MCF 10A (cell line): ENCODE results near the gene ADGRG3. TPM values are rescaled to one million over a fixed set of nuclear protein-coding genes. Genes with fewer than 3 reads are reported as not detected.

ENCODE experiments used
- BruUV-seq: library from RNA; stranded (reverse); fragments of 400-500 nt; replicated peaks from 2 replicates; lab custom pipeline; 2021; lab: Mats Ljungman, UMichigan
- CTCF ChIA-PET: fragments of 300-600 bp; sonication (Branson Sonifier 250); formaldehyde crosslinking; extraction: SDS; loops from one replicate; lab custom pipeline; 2021; ENCODE audit warnings: antibody characterized with exemption, inconsistent platforms; lab: Yijun Ruan, JAX
- POLR2A ChIA-PET: fragments of 300-600, 350-650 bp; sonication (Branson Sonifier 250); formaldehyde crosslinking; extraction: SDS; loops from one replicate; lab custom pipeline; 2020; ENCODE audit warnings: antibody characterized with exemption, inconsistent platforms; lab: Yijun Ruan, JAX
- DNase-seq: peaks from one replicate; pipeline ENCODE4 v3.0.0-alpha.2; 2018; ENCODE audit not compliant: unreplicated experiment
- H3K27ac Mint-ChIP-seq: one replicate; pipeline ENCODE4 v1.8.0; 2022; ENCODE audit warnings: mild to moderate bottlenecking, low read depth, mixed read lengths; ENCODE audit not compliant: unreplicated experiment
- H3K27me3 Mint-ChIP-seq: one replicate; pipeline ENCODE4 v1.8.0; 2022; ENCODE audit warnings: mixed read lengths; ENCODE audit not compliant: insufficient read depth, unreplicated experiment
- H3K36me3 Mint-ChIP-seq: one replicate; pipeline ENCODE4 v1.8.0; 2022; ENCODE audit warnings: mild to moderate bottlenecking, moderate library complexity, mixed read lengths; ENCODE audit not compliant: insufficient read depth, unreplicated experiment
- H3K4me1 Mint-ChIP-seq: one replicate; pipeline ENCODE4 v1.8.0; 2022; ENCODE audit warnings: mixed read lengths; ENCODE audit not compliant: insufficient read depth, unreplicated experiment
- H3K4me3 Mint-ChIP-seq: one replicate; pipeline ENCODE4 v1.8.0; 2022; ENCODE audit warnings: mild to moderate bottlenecking, moderate library complexity, mixed read lengths; ENCODE audit not compliant: unreplicated experiment
- H3K9me3 Mint-ChIP-seq: one replicate; pipeline ENCODE4 v1.8.0; 2022; ENCODE audit warnings: mixed read lengths; ENCODE audit not compliant: unreplicated experiment
- intact Hi-C: fragments of 100-400 bp; cut with micrococcal nuclease; formaldehyde crosslinking; loops from 2 replicates; pipeline ENCODE4 v1.14.1; 2022
- total RNA-seq: library from RNA; stranded (reverse); gene quantifications from 2 replicates; pipeline ENCODE4 v1.2.3, GENCODE V29; 2022
- TF ChIP-seq, protein P1 (sequence below): fragments of 200-600 bp; IDR thresholded peaks from one replicate; pipeline ENCODE4 v1.8.0; 2022; ENCODE audit warnings: antibody characterized with exemption, mild to moderate bottlenecking; ENCODE audit not compliant: unreplicated experiment

The ADGRG3 gene
- total RNA-seq, 1 experiment from 2014 or later: not detected

DNA sequence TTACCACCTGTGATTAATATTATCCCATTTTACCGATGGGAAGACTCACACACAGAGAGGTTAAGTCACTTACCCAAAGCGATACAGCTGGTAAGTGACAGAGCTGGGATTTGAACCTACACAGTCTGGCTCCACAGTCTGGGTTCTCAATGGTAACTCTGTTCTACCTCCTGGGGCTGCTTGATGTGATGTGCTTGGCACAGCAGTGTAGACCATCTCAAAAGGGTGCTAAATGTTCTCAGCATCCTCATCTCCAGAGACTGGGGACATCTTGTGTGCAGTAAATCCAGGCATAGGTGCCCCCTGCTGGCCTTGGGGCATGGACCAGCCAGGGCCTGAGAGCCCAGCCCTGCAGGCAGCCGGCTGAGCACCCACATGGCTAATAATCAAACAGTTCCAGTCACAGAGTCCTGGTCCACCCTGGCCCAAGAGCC is 52.1 kb downstream of the ADGRG3 start:
- no TSS peak for BruUV-seq
- no peaks in the 10 kb centered on the region for H3K36me3 Mint-ChIP-seq
- H3K27ac Mint-ChIP-seq: no peak overlapping the region
- TF ChIP-seq, protein P1, sequence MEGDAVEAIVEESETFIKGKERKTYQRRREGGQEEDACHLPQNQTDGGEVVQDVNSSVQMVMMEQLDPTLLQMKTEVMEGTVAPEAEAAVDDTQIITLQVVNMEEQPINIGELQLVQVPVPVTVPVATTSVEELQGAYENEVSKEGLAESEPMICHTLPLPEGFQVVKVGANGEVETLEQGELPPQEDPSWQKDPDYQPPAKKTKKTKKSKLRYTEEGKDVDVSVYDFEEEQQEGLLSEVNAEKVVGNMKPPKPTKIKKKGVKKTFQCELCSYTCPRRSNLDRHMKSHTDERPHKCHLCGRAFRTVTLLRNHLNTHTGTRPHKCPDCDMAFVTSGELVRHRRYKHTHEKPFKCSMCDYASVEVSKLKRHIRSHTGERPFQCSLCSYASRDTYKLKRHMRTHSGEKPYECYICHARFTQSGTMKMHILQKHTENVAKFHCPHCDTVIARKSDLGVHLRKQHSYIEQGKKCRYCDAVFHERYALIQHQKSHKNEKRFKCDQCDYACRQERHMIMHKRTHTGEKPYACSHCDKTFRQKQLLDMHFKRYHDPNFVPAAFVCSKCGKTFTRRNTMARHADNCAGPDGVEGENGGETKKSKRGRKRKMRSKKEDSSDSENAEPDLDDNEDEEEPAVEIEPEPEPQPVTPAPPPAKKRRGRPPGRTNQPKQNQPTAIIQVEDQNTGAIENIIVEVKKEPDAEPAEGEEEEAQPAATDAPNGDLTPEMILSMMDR: peak; percentile 64
- no peaks in the 10 kb centered on the region for H3K4me1 Mint-ChIP-seq
- intact Hi-C loops: loop anchor here (1.0 to 2.0 kb wide), 4 partner anchors 71 to 144 kb away; no protein-coding TSS in a partner anchor
- ChIA-PET CTCF (interaction anchor here (0.6 kb wide), 1 partner anchor 16 kb away, joined by 4 read pairs; no protein-coding TSS in a partner anchor), POLR2A (no interaction called here)
- peaks cover 1% of the 10 kb centered on the region for H3K27me3 Mint-ChIP-seq
- H3K4me3 Mint-ChIP-seq: no peak overlapping the region
- no peaks in the 10 kb centered on the region for H3K9me3 Mint-ChIP-seq
- DNase-seq: peak; percentile 69

DNA sequence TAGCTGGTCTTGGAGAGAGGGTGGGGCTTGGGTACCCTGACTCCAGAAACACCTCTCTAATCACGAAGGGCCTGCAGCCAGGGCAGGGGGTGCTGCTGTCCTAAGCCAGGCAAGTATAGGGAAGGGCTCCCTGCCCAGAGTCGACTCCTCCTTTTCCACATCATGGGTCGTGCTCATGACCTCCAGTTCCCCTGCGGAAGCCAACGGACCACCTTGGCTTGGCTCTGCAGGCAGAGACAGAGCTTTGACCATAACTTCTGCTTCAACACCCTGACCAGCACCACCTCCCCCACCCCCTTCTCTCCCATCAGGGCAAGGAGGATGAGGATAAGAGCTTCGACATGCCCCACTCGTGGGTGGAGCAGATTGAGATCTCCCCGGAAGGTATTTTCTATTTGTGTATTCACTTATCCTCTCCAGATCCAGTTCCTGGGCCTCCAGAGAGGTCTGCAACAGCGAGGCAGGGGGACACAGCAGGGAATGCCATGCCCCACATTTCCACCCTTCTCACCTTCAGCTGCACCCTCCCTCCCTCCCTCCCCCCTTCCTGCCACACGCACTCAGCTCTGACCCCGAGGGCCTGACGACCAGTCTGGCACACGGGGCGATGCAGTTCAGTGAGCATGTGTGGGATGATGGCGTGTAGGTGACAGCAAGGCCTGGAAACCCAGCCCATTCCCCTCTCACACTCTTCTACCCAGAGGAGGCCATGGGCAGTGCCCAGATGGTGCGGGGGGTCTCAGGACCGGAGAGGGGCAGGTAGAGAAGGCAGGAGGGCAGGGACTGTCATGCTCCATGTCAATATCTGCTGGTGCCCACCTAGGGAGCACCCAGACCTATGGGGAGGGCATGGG is 53.5 kb downstream of the ADGRG3 start:
- intact Hi-C loops: loop anchor here (2.0 kb wide), 2 partner anchors 73 to 131 kb away; no protein-coding TSS in a partner anchor

DNA sequence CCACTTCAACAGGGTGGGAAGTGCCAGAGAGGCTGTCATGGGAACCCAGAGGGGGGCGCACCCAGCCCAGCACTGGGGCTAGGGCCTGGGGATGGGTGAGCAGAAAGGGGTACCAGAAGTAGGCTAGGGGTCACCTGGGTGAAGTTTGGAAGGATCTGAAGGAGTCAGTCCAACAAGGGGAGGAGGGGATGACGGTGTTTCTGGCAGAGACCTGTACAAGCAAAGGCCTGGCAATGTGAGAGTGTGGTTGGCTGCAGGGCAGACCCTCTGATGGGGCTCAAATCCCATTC is 54.0 kb downstream of the ADGRG3 start:
- Mint-ChIP-seq H3K4me3 (no peak overlapping the region), H3K36me3 (no peaks in the 10 kb centered on the region), H3K4me1 (no peaks in the 10 kb centered on the region), H3K9me3 (no peaks in the 10 kb centered on the region), H3K27ac (no peak overlapping the region), H3K27me3 (no peaks in the 10 kb centered on the region)
- CTCF ChIA-PET: interaction anchor here (1.5 kb wide), 1 partner anchor 146 kb away, joined by 7 read pairs; no protein-coding TSS in a partner anchor
- POLR2A ChIA-PET: no interaction called here
- TF ChIP-seq, protein P1: no peak
- DNase-seq: no peak
- intact Hi-C loops: no loop called here
- BruUV-seq: no TSS peak

More for the DNA sequence above, 53.5 kb downstream of the ADGRG3 start:
- no peak overlapping the region for H3K27ac Mint-ChIP-seq
- no peaks in the 10 kb centered on the region for H3K36me3 Mint-ChIP-seq
- BruUV-seq: no TSS peak
- TF ChIP-seq, protein P1: no peak
- H3K4me3 Mint-ChIP-seq: no peak overlapping the region
- H3K27me3 Mint-ChIP-seq: no peaks in the 10 kb centered on the region
- ChIA-PET CTCF (interaction anchor here (0.6 to 1.1 kb wide), 3 partner anchors 35 to 147 kb away, joined by 3 to 4 read pairs (median 3); no protein-coding TSS in a partner anchor), POLR2A (no interaction called here)
- no peaks in the 10 kb centered on the region for H3K4me1 Mint-ChIP-seq
- no peaks in the 10 kb centered on the region for H3K9me3 Mint-ChIP-seq
- DNase-seq: no peak

DNA sequence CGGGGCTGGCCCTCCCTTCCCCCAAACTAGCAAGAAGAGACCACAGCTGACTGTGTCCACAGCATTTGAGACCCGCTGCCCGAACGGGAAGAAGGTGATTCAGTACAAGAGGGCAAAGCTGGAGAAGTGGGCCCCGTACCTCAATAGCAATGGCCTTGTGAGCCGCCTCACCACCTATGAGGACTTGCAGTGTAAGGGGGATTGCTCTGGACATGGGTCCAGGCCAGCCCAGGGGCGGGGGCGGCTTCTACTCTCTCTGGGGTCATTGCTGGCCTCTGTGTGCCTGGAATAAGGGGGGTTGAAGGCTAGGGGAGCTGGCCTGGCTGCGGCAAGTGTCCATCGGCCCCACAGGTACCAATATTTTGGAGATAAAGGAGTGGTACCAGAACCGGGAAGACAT is 54.5 kb downstream of the ADGRG3 start:
- no TSS peak for BruUV-seq
- no peaks in the 10 kb centered on the region for H3K36me3 Mint-ChIP-seq
- intact Hi-C loops: no loop called here
- no peaks in the 10 kb centered on the region for H3K27me3 Mint-ChIP-seq
- CTCF ChIA-PET: interaction anchor here (0.8 to 1.5 kb wide), 2 partner anchors 72 to 146 kb away, joined by 3 to 7 read pairs; no protein-coding TSS in a partner anchor
- TF ChIP-seq, protein P1: no peak
- H3K9me3 Mint-ChIP-seq: no peaks in the 10 kb centered on the region
- H3K27ac Mint-ChIP-seq: no peak overlapping the region
- POLR2A ChIA-PET: no interaction called here
- no peak overlapping the region for H3K4me3 Mint-ChIP-seq
- no peaks in the 10 kb centered on the region for H3K4me1 Mint-ChIP-seq
- no peak for DNase-seq
